Mesenchymal stem cell (in vitro differentiated cells and primary cell): ENCODE results near the gene FUBP3.

Experiments
- DNase-seq: peaks from one replicate; pipeline ENCODE4 v3.0.0-alpha.2; 2013
- H2AFZ ChIP-seq: one replicate; pipeline ENCODE4 v1.6.1; 2013; ENCODE audit warnings: low read depth, mild to moderate bottlenecking, control low read depth, inconsistent platforms, low read length, moderate library complexity
- H2AK5ac ChIP-seq: 2 replicates; pipeline ENCODE4 v1.6.1; 2013; ENCODE audit warnings: low read length, moderate library complexity, mild to moderate bottlenecking, inconsistent platforms; ENCODE audit not compliant: severe bottlenecking
- H2BK120ac ChIP-seq: one replicate; pipeline ENCODE4 v1.6.1; 2013; ENCODE audit warnings: low read depth, mild to moderate bottlenecking, inconsistent platforms, low read length, moderate library complexity
- H2BK12ac ChIP-seq, 2 experiments: one replicate each; pipeline ENCODE4 v1.6.1; 2013; ENCODE audit warnings: inconsistent platforms in 2 of 2, low read length in 2 of 2, mild to moderate bottlenecking in 2 of 2, moderate library complexity in 2 of 2, control low read depth in 1 of 2
- H2BK15ac ChIP-seq: one replicate; pipeline ENCODE4 v1.6.1; 2013; ENCODE audit warnings: mild to moderate bottlenecking, low read depth, inconsistent platforms; ENCODE audit not compliant: poor library complexity, severe bottlenecking
- H2BK5ac ChIP-seq: 2 replicates; pipeline ENCODE4 v1.6.1; 2013; ENCODE audit warnings: low read depth, mild to moderate bottlenecking, low read length, control low read depth, inconsistent platforms; ENCODE audit not compliant: poor library complexity, severe bottlenecking
- H3K14ac ChIP-seq, 2 experiments: one replicate each; pipeline ENCODE4 v1.6.1; 2013; ENCODE audit warnings: inconsistent platforms in 2 of 2, low read length in 2 of 2, control low read depth in 1 of 2, mild to moderate bottlenecking in 1 of 2, moderate library complexity in 1 of 2
- H3K18ac ChIP-seq, 2 experiments: one replicate each; pipeline ENCODE4 v1.6.1; 2013; ENCODE audit warnings: inconsistent platforms in 2 of 2, low read length in 2 of 2, control low read depth in 1 of 2, low read depth in 1 of 2, mild to moderate bottlenecking in 1 of 2
- H3K23ac ChIP-seq, 2 experiments: one replicate each; pipeline ENCODE4 v1.6.1; 2013; ENCODE audit warnings: inconsistent platforms in 2 of 2, low read length in 2 of 2, mild to moderate bottlenecking in 2 of 2, moderate library complexity in 2 of 2, control low read depth in 1 of 2
- H3K27ac ChIP-seq: 2 replicates; pipeline ENCODE4 v1.5.1; 2013; ENCODE audit warnings: mild to moderate bottlenecking, moderate library complexity, low read length, control low read depth, inconsistent platforms; ENCODE audit not compliant: poor library complexity, severe bottlenecking
- H3K27me3 ChIP-seq, 2 experiments: 2 replicates each; pipeline versions ENCODE4 v1.6.1 to v1.7.0; 2013; ENCODE audit warnings: low read length in 2 of 2, mild to moderate bottlenecking in 2 of 2, moderate library complexity in 2 of 2, control low read depth in 1 of 2, inconsistent platforms in 1 of 2; ENCODE audit not compliant: control insufficient read depth in 1 of 2, insufficient read depth in 1 of 2
- H3K36me3 ChIP-seq, 2 experiments: 2 replicates each; pipeline versions ENCODE4 v1.6.1 to v1.7.0; 2013; ENCODE audit warnings: low read length in 2 of 2, control low read depth in 1 of 2, inconsistent platforms in 1 of 2, low read depth in 1 of 2, mild to moderate bottlenecking in 1 of 2; ENCODE audit not compliant: insufficient read depth in 2 of 2, control insufficient read depth in 1 of 2
- H3K4ac ChIP-seq, 2 experiments: one replicate each; pipeline ENCODE4 v1.6.1; 2013; ENCODE audit warnings: inconsistent platforms in 2 of 2, low read length in 2 of 2, mild to moderate bottlenecking in 2 of 2, moderate library complexity in 2 of 2, control low read depth in 1 of 2, low read depth in 1 of 2
- H3K4me1 ChIP-seq: 2 replicates; pipeline ENCODE4 v1.6.1; 2013; ENCODE audit warnings: low read depth, low read length, control low read depth; ENCODE audit not compliant: control insufficient read depth, insufficient read depth
- H3K4me2 ChIP-seq: 2 replicates; pipeline ENCODE4 v1.6.1; 2013; ENCODE audit warnings: low read length, mild to moderate bottlenecking, inconsistent platforms; ENCODE audit not compliant: poor library complexity, severe bottlenecking
- H3K4me3 ChIP-seq, 2 experiments: 2 replicates each; pipeline versions ENCODE4 v1.5.1 to v1.7.0; 2013; ENCODE audit warnings: low read length in 2 of 2, mild to moderate bottlenecking in 2 of 2, control low read depth in 1 of 2, low read depth in 1 of 2; ENCODE audit not compliant: insufficient read depth in 1 of 2
- H3K79me1 ChIP-seq: replicated peaks from 2 replicates; pipeline ENCODE4 v1.6.1; 2013; ENCODE audit warnings: mild to moderate bottlenecking, control low read depth, low read length, inconsistent platforms; ENCODE audit not compliant: poor library complexity, severe bottlenecking
- H3K9ac ChIP-seq: 2 replicates; pipeline ENCODE4 v1.7.0; 2013; ENCODE audit warnings: mild to moderate bottlenecking, low read length, moderate library complexity
- H3K9me3 ChIP-seq: 2 replicates; pipeline ENCODE4 v1.7.0; 2013; ENCODE audit warnings: mild to moderate bottlenecking, low read length; ENCODE audit not compliant: control insufficient read depth
- H4K8ac ChIP-seq: one replicate; pipeline ENCODE4 v1.6.1; 2013; ENCODE audit warnings: inconsistent platforms, mild to moderate bottlenecking, low read length, moderate library complexity
- H4K91ac ChIP-seq: one replicate; pipeline ENCODE4 v1.6.1; 2013; ENCODE audit warnings: mild to moderate bottlenecking, low read length, inconsistent platforms
- WGBS: methylation state at CpG from one replicate; pipeline ENCODE4 v1.1.7; 2013; ENCODE audit warnings: mixed read lengths; 5-methylcytosine and 5-hydroxymethylcytosine counted together

Gene FUBP3

GRCh38 chr9:130565792-130566191 lies 13.6 kb upstream of the FUBP3 start:
- H2AFZ ChIP-seq, result no peak overlapping the region
- H3K4ac ChIP-seq, result no peak overlapping the region
- no peak overlapping the region for H3K9ac ChIP-seq
- peak; percentile 30 for DNase-seq
- H3K79me1 ChIP-seq, result no peaks in the 10 kb centered on the region
- no peak overlapping the region for H3K14ac ChIP-seq
- no peak overlapping the region for H2BK15ac ChIP-seq
- no peak overlapping the region for H2AK5ac ChIP-seq
- no peak overlapping the region for H3K23ac ChIP-seq
- no peak overlapping the region for H4K91ac ChIP-seq
- H3K18ac ChIP-seq, result no peak overlapping the region
- H4K8ac ChIP-seq, result no peak overlapping the region
- H2BK120ac ChIP-seq, result no peak overlapping the region
- 100% methylated on average over 2 of the region's 3 CpGs for WGBS
- no peak overlapping the region for H2BK12ac ChIP-seq
- H3K4me3 ChIP-seq, result no peak overlapping the region
- H3K4me1 ChIP-seq, result peaks cover 5% of the 10 kb centered on the region
- no peak overlapping the region for H3K4me2 ChIP-seq
- H3K36me3 ChIP-seq, result no peaks in the 10 kb centered on the region
- H3K27ac ChIP-seq, result no peak overlapping the region
- no peak overlapping the region for H2BK5ac ChIP-seq
- H3K9me3 ChIP-seq, result no peaks in the 10 kb centered on the region
- peaks cover 0 to 4% of the 10 kb centered on the region in 2 experiments for H3K27me3 ChIP-seq

- Histone ChIP-seq H2AFZ (no peak overlapping the region), H3K4me3 (no peak overlapping the region), H3K27ac (no peak overlapping the region), H3K18ac (no peak overlapping the region), H3K4ac (no peak overlapping the region), H2BK5ac (no peak overlapping the region), H2BK12ac (no peak overlapping the region), H3K4me2 (no peak overlapping the region), H3K14ac (no peak overlapping the region), H3K27me3 (no peaks in the 10 kb centered on the region), H3K36me3 (no peaks in the 10 kb centered on the region), H4K8ac (no peak overlapping the region), H3K9ac (no peak overlapping the region), H2AK5ac (no peak overlapping the region), H3K79me1 (no peaks in the 10 kb centered on the region), H3K23ac (no peak overlapping the region), H3K9me3 (no peaks in the 10 kb centered on the region), H4K91ac (no peak overlapping the region), H3K4me1 (peaks cover 3% of the 10 kb centered on the region), H2BK15ac (no peak overlapping the region), H2BK120ac (no peak overlapping the region)
- DNase-seq, result peak; percentile 45
- 55% methylated on average over 10 of the region's 10 CpGs for WGBS
Observed at GRCh38 chr9:130570208-130570607, 9.2 kb upstream of the FUBP3 start.

- H2BK15ac ChIP-seq, result no peak overlapping the region
- no peak overlapping the region for H3K18ac ChIP-seq
- H3K27me3 ChIP-seq, result no peaks in the 10 kb centered on the region
- no peaks in the 10 kb centered on the region for H3K36me3 ChIP-seq
- DNase-seq, result no peak
- no peak overlapping the region for H2AK5ac ChIP-seq
- no peak overlapping the region for H2BK120ac ChIP-seq
- no peak overlapping the region for H3K27ac ChIP-seq
- H2AFZ ChIP-seq, result no peak overlapping the region
- peaks cover 3% of the 10 kb centered on the region for H3K4me1 ChIP-seq
- H3K4me3 ChIP-seq, result no peak overlapping the region
- no peak overlapping the region for H4K91ac ChIP-seq
- no peak overlapping the region for H3K14ac ChIP-seq
- H2BK12ac ChIP-seq, result no peak overlapping the region
- H3K4ac ChIP-seq, result no peak overlapping the region
- no peak overlapping the region for H3K9ac ChIP-seq
- H3K9me3 ChIP-seq, result no peaks in the 10 kb centered on the region
- WGBS, result 94% methylated on average over 3 of the region's 3 CpGs
- H4K8ac ChIP-seq, result no peak overlapping the region
- no peak overlapping the region for H3K4me2 ChIP-seq
- no peak overlapping the region for H3K23ac ChIP-seq
- peaks cover 4% of the 10 kb centered on the region for H3K79me1 ChIP-seq
- no peak overlapping the region for H2BK5ac ChIP-seq
Observed at GRCh38 chr9:130575514-130575913, 3.9 kb upstream of the FUBP3 start.

- DNase-seq, result no peak
- no peak overlapping the region for H3K9ac ChIP-seq
- no peak overlapping the region for H3K18ac ChIP-seq
- no peak overlapping the region for H4K8ac ChIP-seq
- H3K4me3 ChIP-seq, result no peak overlapping the region
- no peak overlapping the region for H3K4ac ChIP-seq
- no peak overlapping the region for H2AFZ ChIP-seq
- H3K14ac ChIP-seq, result no peak overlapping the region
- no peak overlapping the region for H2BK12ac ChIP-seq
- H3K27me3 ChIP-seq, result no peaks in the 10 kb centered on the region
- H3K36me3 ChIP-seq, result peaks cover 3 to 5% of the 10 kb centered on the region in 2 experiments
- H3K23ac ChIP-seq, result no peak overlapping the region
- H3K9me3 ChIP-seq, result no peaks in the 10 kb centered on the region
- H4K91ac ChIP-seq, result no peak overlapping the region
- H2AK5ac ChIP-seq, result no peak overlapping the region
- WGBS, result 67% methylated on average over 3 of the region's 4 CpGs
- H3K4me1 ChIP-seq, result peaks cover 6% of the 10 kb centered on the region
- no peak overlapping the region for H2BK5ac ChIP-seq
- H2BK15ac ChIP-seq, result no peak overlapping the region
- H3K27ac ChIP-seq, result no peak overlapping the region
- H2BK120ac ChIP-seq, result no peak overlapping the region
- no peak overlapping the region for H3K4me2 ChIP-seq
- H3K79me1 ChIP-seq, result peaks cover 8% of the 10 kb centered on the region
Observed at GRCh38 chr9:130576176-130576575, 3.2 kb upstream of the FUBP3 start.
